ENCODE data around the gene JARID2. TPM values are rescaled to one million over a fixed set of nuclear protein-coding genes. Genes with fewer than 3 reads are reported as not detected.
A peak's percentile ranks its signal among the peaks of the same experiment; 100 is the strongest.

Gene JARID2
- polyA plus RNA-seq (ENCODE audit: insufficient read depth in 1 of 5, insufficient read length in 5 of 5, low replicate concordance in 1 of 5), result 10 to 100 TPM; 14.7 to 18.1 (median 17.7) TPM
- long read RNA-seq, donor 1, partial matches to known transcripts, result 6 of 6 reads
- long read RNA-seq, donor 1, other reads (novel, unspliced or antisense), result 0 of 6 reads
- long read RNA-seq, donor 2, result 0 reads
- long read RNA-seq, donor 3, result 0 reads
- long read RNA-seq, donor 4, result 0 reads
- long read RNA-seq, donor 5, full-length matches to known transcripts, result 1 of 11 reads
- long read RNA-seq, donor 5, partial matches to known transcripts, result 10 of 11 reads
- long read RNA-seq, donor 5, other reads (novel, unspliced or antisense), result 0 of 11 reads
- long read RNA-seq, donor 6, result 0 reads
- long read RNA-seq, donor 7, full-length matches to known transcripts, result 1 of 18 reads
- long read RNA-seq, donor 7, partial matches to known transcripts, result 8 of 18 reads
- long read RNA-seq, donor 7, other reads (novel, unspliced or antisense), result 9 of 18 reads
- long read RNA-seq, donor 8, partial matches to known transcripts, result 9 of 9 reads
- long read RNA-seq, donor 8, other reads (novel, unspliced or antisense), result 0 of 9 reads

DNA sequence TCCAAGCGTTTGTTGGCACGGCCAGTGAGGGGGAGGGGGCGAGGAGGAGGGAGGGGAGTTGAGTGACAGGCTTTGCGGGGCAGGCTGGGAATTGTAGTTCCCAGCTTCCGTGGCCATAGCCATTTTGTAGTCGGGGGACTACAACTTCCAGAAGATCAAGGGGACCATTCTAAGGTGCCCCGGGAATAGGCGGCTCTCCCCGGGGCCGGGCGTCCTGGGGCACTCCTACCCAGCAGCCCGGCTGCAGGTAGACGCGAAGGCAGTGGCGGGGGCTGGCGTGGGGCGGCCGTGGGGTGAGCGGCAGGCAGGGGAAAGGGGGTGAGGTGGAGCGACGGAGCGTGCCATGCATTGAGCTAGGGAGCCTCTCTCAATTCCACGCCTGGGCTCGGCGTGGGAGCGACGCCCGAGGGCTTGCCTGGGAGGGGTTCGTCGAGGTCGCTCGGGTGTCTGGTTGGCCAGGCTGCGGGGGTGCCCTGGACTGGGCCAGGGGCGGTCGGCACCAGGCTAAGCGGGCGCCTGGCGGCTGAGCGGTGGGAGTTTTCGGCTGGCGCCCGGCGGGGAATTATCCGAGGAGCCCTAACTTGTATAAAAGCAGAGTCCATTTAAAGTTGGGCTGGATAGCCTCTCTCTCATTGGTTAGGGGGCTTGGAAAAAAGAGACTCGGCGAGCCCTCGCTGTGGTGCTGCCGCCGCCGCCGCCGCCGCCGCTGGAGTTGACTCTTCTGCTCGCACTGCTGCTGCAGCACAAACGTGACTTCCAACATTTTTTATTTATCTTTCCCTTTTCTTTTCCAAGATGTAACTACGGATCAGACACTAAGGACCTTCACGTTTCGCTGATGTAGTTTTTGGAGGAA is at the start of gene JARID2:
JARID2 (plus strand) TSS at position 709 of the 856 bp plus-strand sequence. CDS start 471 bp downstream, outside the sequence.
- peak; percentile 98 to 99 for DNase-seq

DNA sequence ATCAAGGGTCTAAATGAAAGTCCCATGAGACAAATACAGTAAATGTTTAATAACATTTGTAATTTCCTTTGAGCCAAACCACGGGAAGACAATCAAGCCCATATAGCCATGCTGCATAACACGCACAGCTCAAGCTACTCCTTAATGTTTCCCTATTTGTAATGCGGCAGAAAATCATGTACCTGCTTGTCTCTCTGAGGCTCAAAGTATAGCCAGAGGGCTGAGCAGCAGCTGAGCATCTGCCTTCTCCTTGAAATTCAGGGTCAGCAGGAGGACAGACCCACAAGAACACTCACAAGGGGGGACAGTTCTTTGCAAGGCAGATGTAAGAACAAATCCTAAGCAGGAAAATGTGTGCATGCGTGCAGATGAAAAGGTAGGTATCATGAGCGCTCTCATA is 45.8 kb upstream of the JARID2 start:
- DNase-seq, result no peak

DNA sequence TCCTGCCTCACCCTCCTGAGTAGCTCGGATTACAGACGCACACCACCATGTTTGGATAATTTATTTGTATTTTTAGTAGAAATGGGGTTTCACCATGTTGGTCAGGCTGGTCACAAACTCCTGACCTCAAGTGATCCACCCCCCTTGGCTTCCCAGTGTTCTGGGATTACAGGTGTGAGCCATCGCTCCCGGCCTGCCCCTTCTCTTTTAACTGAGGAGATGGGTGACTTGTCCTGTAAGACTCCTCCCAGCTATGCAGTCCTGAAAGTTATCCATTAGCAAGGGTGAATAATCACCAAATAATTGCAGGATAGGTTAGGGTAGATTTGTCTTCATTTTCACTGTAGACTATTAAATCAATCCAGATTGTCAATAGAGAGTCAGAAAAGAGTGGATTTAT is 40.5 kb upstream of the JARID2 start:
- no peak for DNase-seq

DNA sequence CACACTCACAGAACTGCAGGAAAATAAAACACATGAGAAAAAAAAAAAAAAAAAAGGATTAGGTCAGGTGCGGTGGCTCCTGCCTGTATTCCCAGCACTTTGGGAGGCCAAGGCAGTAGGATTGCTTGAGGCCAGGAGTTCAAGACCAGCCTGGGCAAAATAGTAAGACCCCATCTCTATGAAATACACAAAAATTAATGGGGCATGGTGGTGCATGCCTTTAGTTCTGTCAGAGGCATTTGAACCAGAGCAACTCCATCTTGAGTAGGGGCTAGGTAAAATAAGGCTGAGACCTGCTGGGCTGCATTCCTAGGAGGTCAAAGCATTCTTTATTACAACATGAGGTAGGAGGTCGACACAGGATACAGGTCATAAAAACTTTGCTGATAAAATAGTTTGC is 39.0 kb upstream of the JARID2 start:
- no peak for DNase-seq

DNA sequence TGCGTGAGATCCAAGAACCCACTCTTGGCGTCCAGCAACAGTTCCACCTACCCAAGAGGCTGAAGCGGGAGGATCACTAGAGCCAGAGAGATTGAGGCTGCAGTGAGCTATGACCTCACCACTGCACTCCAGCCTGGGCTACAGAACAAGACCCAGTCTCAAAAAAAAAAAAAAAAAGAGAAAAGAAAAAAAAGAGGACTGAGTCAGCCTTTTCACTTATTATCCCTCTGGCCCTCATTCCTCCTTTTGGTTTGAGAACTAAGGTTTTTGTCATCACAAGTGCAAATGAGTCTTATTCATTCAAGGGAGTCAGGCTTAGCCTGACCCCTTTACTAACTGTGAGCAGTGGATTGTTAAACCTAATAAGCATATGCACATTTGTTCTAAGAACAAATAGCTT is 37.9 kb upstream of the JARID2 start:
- no peak for DNase-seq

DNA sequence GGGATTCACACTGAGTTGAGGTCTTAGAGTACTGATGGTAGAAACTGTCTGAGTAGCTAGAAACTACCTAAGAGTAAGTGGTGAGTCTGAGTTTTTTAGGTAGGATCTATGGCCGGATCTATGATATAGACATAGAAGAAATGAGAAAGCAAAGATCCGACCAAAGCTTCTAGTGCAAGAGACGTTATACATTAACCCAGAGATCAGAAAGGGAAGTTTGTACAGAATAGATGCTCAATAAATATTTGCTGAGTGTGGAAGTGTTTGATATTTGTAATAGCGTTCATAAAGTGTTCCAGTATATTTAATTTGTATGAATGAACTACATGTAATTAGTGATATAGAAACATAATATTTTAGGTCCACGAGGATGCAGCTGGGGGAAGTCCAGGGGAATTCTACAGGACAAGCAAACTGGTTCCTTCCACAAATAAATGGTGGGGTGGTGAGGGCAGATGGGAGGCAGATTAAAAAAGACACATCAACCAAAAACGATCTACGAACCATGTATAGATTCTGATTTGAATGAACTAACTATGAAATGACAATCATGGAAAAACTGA is 31.9 kb upstream of the JARID2 start:
- DNase-seq, result no peak

DNA sequence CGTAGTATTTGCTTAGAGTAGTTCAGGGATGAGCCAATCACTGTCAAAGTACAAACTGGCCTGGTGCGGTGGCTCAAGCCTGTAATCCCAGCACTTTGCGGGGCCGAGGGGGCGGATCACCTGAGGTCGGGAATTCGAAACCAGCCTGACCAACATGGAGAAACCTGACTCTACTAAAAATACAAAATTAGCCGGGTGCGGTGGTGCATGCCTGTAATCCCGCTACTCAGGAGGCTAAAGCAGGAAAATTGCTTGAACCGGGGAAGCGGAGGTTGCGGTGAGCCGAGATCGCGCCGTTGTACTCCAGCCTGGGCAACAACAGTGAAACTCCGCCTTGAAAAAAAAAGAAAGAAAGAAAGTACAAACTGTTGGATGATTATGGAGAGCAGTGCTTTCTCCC is 27.5 kb upstream of the JARID2 start:
- DNase-seq, result no peak

DNA sequence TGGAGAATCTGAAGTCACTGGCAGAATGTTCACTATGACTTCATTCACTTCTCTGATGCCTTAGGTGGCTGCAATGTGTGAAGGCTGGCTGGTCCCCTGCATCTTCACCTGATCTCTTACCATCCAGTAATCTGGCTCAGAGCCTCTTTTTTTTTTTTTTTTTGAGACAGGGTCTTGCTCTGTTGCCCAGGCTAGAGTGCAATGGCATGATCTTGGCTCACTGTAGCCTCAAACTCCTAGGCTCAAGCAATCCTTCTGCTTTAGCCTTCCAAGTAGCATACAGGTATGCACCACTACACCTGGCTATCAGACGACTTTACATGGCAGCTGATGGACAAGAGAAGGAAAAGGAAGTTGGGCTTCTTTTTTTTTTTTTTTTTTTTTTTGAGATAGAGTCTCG is 25.8 kb upstream of the JARID2 start:
- DNase-seq, result no peak

DNA sequence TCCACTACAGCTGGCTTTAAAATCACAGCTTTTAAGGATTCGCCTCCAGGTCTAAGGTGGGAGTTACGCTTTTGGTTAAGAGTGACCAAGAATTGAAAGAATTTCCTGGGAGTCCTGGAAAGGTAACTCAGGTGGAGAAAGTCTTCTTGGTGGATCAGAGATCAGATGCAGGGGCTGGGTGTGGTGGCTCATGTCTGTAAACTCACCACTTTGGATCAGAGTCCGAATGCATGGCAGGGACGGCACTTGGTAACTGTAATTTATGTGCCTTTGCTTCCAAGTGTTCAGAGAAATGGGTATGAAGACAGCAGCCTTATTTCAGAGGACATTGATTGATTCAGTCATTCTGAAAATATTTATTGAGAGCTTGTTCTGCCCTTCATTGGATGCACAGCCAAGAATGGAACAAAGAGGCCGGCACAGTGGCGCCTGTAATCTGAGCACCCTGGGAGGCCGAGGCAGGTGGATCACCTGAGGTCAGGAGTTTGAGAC is 18.0 kb upstream of the JARID2 start:
- DNase-seq, result no peak

DNA sequence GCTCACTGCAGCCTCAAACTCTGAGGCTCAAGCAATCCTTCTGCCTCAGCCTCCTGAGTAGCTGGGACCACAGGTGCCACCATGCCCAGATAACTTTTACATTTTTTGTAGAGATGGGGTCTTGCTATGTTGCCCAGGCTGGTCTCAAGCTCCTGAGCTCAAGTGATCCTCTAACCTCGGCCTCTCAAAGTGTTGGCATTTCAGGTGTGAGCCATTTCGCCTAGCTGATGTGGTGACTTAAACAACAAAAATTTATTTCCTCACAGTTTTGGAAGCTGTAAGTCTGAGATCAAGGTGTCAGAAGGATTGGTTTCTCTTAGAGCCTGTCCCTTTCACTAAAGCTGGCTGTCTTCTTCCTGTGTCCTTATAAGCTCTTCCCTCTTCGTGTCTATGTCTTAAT is 15.0 kb upstream of the JARID2 start:
- DNase-seq, result no peak

DNA sequence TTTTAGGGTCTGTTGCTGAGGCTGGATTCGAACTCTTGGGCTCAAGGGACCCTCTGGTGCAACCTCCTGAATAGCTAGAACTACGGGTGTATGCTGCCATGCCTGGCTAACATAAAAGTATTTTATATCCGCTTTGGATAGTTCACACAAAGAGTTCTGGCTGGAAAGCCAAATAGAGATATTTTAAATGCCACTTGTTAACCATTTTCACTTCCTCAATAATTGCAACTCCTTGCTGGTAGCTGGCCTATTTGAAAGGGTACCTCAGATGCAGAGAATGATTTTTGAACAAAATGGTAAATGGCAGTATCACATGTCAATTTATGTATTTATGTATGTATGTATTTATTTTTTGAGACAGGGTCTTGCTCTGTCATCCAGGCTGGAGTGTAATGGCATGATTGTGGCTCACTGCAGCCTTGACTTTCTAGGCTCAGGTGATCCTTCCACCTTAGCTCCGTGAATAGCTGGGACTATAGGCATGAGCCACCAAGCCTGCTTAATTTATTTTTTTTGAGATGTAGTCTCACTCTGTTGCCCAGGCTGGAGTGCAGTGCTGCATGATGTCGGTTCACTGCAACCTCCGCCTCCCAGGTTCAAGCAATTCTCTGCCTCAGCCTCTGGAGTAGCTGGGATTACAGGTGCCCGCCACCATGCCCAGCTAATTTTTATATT is 12.9 kb upstream of the JARID2 start:
- no peak for DNase-seq

DNA sequence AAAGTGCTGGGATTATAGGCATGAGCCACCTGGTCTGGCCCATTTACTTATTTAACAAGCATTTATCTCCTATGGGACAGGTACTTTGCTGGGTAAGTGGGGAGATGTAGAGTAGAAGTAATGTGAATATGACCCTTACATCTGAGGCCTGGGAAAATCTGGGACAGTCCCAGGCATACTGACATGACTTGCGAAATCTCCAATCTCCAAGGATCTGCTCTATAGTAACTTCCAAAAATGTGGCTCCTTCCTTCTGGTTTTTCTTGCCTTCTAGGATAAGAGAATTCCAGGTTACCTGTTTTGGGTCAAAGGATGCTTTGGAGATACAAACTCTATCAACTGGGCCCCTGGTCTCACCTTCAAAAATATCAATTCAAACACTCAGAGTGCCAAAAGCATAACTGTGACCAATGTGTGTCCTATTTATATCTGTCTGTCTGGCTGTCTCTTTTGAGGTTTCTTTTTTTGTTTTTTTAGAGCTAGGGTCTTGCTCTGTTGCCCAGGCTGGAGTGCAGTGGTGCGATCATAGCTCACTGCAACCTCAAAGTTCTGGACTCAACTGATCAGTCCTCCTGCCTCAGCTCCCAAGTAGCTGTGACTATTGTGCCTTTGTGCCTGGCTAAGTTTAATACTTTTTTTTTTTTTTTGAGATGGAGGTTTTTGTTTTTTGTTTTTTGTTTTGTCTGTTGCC is 11.7 kb upstream of the JARID2 start:
- no peak for DNase-seq

DNA sequence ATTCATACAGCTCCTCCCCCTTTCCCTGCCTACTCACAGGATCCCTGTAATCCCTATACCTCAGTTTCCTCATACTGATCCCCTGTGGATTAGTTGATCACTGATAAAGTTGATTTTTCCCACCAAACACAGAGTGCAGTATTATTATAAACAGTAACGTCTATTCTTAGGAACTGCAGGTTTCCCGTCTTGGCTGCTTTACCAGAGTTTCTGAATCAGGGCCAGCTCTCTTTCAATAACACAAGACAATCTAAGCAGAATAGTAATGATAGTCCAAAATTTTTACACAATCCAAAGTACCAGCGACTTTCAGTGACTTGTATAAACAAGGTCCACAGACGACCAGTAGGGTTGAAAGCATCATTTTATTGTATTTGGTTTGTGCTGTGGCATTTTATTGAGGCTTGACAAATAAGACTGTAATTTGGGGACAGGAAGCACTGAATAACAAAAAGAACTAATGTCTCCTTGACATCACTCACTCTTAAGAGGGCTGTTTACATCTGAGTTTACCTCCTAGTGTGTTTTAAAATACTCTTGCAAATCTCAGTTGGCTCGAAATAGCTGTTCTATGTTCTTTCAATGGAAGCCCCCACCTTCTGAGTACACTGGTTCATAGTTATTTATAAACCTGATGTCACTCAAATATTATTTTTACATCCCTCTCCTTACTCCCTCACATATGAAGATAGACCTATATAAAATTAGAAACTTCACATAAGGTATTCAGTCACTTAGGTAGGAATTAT is 6.1 kb upstream of the JARID2 start:
- peak in 1 of 2 donors; percentile 27 for DNase-seq

DNA sequence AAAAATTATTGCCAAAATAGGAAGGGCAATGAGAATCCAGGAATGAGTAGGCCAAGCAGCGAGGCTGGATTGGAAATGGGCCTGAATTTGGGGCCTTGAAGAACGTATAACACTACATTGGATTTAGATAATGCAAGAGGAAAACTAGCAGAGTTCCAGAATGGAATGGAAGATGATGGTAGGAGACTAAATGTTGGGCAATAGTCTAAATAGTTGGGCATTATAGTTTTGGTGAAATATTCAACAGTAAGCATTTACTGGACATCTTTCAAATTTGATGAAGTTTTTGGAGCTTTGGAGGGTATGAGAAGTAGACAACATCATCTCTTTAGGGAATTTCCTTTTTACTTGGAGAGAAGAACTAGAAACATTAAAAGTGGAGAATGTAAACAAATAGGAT is 3.4 kb upstream of the JARID2 start:
- no peak for DNase-seq

DNA sequence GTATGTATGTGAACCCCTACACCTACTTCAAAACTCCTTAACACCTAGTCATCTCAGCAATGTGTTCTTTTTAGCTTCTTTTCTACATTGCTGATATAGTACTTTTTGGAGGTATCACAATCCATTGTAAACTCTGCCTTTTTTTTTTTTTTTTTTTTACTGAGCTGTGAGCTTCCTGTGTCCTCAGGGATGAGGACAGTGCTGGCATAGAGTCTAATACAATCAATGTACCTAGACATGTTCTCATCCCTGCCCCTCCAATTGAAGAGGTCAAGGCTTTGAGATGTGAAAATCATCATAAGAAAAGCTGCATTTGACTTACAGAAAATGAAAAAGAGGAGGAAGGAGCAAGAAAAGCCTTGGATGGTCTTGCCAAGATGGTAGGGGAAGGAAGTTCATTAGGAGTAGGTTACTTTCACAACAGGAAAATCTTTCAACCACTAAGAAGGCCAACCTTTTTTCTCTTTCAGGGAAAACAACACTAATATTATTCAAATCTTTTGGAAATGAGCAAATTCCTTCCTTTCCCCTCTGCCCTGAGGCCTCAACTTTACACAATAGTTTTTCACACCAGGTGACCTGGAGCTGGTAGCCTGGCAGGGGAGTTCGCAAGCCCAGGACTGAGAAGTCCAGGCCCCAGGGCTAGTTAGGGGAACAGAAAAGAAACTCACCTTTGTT is 2.8 kb upstream of the JARID2 start:
- no peak for DNase-seq

DNA sequence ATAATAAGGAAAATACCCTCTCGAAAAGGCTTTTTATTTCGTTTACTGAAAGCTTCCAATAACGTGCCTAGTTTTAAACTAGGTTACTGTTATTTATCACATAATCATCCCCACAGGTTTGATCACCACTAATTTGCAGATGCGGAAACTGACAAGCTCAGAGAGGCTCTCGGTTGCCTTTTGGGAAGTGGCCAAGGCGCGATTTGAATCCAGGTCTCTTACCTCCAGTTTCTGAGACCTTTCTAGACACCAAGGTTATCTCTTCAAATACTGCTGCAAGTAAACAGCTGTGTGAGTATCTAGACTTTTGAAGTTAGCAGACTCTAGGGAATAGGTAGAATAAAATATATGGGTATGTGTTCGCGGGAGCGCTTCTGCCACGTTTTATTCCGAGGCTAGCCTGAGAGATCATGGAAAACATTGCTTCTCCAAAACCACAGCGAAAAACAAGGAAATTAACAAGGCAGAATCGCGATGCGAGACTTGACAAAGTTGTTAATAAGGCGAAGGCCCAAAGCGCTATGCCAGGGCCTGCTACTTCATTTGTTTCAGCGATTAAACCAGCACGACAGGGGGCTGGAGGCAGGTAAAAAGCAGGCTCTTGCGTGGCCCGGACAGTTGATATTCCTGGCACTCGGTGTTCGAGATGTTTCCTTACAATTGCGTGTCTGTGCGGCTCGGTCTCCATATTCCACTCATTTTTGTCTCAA is 1.8 kb upstream of the JARID2 start:
- DNase-seq, result no peak

DNA sequence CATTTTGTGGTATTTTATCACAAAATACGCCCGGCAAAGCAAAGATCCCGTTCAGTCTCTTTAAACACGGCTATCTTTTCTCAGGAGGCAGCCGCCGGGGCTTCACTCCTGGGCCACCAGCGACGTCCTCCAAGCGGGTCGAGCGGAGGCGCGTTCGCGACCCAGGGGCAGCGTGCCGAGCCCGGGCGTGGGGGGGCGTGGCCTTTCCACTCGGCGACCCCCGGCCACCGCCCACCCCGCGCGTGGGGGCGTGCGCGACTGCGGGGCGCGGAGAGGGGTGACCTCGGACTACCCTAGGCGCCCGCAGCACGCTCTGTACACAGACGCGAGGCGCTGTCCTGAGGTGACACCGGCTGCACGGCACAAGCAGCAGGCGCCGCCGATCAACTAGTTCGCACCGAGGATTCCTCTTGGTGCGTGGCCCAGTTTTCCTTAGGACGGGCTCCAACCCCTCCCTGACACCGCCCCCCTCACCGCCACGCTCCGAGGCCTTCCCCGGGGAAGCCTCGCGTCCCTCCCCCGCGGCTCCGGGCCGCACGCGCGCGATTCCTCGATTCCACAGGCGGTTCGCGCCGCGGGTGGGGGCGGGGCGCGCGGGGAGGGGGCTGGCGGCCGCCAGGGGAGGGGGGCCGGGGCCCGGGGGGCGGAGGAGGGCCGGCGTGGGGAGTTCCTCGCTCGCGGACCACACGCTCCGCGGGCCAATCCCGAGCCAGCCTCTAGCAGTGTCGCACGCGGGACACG is 1.1 kb upstream of the JARID2 start:
- DNase-seq, result peak; percentile 72 to 82

DNA sequence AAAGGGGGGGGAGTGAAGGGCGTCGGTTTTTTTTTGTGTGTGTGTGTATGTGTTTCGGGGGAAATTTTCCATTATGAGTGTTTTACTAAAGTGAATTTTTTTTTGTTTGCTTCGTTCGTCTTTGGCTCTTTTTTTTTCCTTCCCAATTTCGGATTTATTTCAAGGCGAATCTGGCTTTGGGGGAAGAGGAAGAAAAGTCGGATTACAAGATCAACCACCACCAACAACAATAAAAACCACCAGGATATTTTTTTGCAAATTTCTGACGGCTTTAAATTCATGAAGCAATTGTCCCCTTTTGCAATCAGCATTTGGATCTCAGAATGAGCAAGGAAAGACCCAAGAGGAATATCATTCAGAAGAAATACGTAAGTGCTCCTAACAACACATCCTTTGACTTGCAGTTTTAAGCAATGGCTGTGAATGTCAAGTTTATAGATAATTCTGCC is 372 bp downstream of the JARID2 start:
- no peak for DNase-seq
